ENCODE measurements around the gene NRBF2. TPM values are rescaled to one million over a fixed set of nuclear protein-coding genes. Genes with fewer than 3 reads are reported as not detected.

The NRBF2 gene
- total and polyA plus RNA-seq, 9 of the 15 experiments (the other 6 are each of a cell fraction or from before 2014, with no cell fraction given) = 20.8 to 52.1 (median 30.5) TPM

DNA sequence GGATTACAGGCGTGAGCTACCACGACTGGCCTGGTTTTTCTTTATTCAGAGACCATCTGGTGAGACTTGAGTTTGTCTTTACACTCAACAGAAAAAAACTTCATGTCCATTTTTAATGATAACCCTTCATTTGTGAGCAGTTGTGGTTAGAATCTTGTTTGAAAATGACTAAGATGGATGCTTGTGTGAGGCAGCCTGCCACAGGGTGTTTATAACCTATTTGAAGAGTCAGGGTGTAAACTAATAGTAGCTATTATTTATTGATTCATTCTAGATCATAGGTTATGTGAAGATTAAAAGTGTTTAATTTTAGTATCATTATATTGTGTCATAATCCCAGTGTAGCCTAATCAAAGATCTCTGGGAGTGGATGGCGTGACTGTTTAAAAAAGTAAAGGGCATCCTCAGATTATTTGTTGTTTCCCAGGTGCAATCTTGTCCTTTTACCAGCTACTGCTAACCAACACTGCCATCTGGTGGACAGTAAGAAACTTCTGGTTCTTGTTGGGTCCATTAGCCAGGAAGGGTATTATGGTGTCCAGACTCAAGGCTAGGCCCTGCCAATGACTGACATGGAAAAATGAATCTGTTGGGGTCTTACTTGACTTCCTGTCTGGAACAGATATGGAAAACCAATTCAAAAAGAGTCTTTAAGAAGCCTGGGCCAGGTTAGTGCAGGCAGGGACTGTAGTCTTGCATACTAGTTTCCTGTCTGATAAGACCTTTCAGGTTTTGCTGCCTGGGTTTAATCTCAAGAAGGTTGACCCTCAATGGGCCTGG, 24.9 kb downstream of the NRBF2 start (continued):
- TF ChIP-seq, protein P1, sequence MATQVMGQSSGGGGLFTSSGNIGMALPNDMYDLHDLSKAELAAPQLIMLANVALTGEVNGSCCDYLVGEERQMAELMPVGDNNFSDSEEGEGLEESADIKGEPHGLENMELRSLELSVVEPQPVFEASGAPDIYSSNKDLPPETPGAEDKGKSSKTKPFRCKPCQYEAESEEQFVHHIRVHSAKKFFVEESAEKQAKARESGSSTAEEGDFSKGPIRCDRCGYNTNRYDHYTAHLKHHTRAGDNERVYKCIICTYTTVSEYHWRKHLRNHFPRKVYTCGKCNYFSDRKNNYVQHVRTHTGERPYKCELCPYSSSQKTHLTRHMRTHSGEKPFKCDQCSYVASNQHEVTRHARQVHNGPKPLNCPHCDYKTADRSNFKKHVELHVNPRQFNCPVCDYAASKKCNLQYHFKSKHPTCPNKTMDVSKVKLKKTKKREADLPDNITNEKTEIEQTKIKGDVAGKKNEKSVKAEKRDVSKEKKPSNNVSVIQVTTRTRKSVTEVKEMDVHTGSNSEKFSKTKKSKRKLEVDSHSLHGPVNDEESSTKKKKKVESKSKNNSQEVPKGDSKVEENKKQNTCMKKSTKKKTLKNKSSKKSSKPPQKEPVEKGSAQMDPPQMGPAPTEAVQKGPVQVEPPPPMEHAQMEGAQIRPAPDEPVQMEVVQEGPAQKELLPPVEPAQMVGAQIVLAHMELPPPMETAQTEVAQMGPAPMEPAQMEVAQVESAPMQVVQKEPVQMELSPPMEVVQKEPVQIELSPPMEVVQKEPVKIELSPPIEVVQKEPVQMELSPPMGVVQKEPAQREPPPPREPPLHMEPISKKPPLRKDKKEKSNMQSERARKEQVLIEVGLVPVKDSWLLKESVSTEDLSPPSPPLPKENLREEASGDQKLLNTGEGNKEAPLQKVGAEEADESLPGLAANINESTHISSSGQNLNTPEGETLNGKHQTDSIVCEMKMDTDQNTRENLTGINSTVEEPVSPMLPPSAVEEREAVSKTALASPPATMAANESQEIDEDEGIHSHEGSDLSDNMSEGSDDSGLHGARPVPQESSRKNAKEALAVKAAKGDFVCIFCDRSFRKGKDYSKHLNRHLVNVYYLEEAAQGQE (IDR thresholded peaks at IDR 0.05; ENCODE audit: borderline replicate concordance) = peak; percentile 91
- TF ChIP-seq, protein P1 (CRISPR knock-in tag; IDR thresholded peaks at IDR 0.05; ENCODE audit: low read depth) = no peak
- no peak for TF ChIP-seq SREBF1 (IDR thresholded peaks at IDR 0.05; ENCODE audit: borderline replicate concordance, low read depth, low read length)
- TF ChIP-seq, protein P2, sequence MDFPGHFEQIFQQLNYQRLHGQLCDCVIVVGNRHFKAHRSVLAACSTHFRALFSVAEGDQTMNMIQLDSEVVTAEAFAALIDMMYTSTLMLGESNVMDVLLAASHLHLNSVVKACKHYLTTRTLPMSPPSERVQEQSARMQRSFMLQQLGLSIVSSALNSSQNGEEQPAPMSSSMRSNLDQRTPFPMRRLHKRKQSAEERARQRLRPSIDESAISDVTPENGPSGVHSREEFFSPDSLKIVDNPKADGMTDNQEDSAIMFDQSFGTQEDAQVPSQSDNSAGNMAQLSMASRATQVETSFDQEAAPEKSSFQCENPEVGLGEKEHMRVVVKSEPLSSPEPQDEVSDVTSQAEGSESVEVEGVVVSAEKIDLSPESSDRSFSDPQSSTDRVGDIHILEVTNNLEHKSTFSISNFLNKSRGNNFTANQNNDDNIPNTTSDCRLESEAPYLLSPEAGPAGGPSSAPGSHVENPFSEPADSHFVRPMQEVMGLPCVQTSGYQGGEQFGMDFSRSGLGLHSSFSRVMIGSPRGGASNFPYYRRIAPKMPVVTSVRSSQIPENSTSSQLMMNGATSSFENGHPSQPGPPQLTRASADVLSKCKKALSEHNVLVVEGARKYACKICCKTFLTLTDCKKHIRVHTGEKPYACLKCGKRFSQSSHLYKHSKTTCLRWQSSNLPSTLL (IDR thresholded peaks at IDR 0.05) = no peak
- TF ChIP-seq RFX5 (IDR thresholded peaks at IDR 0.05; ENCODE audit: low read depth, low read length) = no peak
- no peak for TF ChIP-seq HDAC6 (IDR thresholded peaks at IDR 0.05; ENCODE audit: low read depth, low read length)
- no peak for TF ChIP-seq ZNF77 (CRISPR knock-in tag; IDR thresholded peaks at IDR 0.05)
- no peak for TF ChIP-seq E2F3 (CRISPR knock-in tag; IDR thresholded peaks at IDR 0.05)
- TF ChIP-seq ZNF707 (CRISPR knock-in tag; conservative IDR thresholded peaks at IDR 0.05) = no peak
- TF ChIP-seq, protein P3, sequence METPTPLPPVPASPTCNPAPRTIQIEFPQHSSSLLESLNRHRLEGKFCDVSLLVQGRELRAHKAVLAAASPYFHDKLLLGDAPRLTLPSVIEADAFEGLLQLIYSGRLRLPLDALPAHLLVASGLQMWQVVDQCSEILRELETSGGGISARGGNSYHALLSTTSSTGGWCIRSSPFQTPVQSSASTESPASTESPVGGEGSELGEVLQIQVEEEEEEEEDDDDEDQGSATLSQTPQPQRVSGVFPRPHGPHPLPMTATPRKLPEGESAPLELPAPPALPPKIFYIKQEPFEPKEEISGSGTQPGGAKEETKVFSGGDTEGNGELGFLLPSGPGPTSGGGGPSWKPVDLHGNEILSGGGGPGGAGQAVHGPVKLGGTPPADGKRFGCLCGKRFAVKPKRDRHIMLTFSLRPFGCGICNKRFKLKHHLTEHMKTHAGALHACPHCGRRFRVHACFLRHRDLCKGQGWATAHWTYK (CRISPR knock-in tag; IDR thresholded peaks at IDR 0.05) = no peak
- TF ChIP-seq, protein P4, sequence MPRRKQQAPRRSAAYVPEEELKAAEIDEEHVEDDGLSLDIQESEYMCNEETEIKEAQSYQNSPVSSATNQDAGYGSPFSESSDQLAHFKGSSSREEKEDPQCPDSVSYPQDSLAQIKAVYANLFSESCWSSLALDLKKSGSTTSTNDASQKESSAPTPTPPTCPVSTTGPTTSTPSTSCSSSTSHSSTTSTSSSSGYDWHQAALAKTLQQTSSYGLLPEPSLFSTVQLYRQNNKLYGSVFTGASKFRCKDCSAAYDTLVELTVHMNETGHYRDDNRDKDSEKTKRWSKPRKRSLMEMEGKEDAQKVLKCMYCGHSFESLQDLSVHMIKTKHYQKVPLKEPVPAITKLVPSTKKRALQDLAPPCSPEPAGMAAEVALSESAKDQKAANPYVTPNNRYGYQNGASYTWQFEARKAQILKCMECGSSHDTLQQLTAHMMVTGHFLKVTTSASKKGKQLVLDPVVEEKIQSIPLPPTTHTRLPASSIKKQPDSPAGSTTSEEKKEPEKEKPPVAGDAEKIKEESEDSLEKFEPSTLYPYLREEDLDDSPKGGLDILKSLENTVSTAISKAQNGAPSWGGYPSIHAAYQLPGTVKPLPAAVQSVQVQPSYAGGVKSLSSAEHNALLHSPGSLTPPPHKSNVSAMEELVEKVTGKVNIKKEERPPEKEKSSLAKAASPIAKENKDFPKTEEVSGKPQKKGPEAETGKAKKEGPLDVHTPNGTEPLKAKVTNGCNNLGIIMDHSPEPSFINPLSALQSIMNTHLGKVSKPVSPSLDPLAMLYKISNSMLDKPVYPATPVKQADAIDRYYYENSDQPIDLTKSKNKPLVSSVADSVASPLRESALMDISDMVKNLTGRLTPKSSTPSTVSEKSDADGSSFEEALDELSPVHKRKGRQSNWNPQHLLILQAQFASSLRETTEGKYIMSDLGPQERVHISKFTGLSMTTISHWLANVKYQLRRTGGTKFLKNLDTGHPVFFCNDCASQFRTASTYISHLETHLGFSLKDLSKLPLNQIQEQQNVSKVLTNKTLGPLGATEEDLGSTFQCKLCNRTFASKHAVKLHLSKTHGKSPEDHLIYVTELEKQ (CRISPR knock-in tag; IDR thresholded peaks at IDR 0.05) = no peak
- TF ChIP-seq FOXA1 (IDR thresholded peaks at IDR 0.05; ENCODE audit: borderline replicate concordance) = no peak
